ENCODE results near the gene RBM38.

- TF ChIP-seq POLR2A (IDR thresholded peaks at IDR 0.05) (no peak), CTCF (IDR thresholded peaks at IDR 0.05) (no peak)
These were observed 18.1 kb downstream of the RBM38 start for GRCh38 chr20:57409316-57409671.

Data from esophagus squamous epithelium (tissue), 4 donors.